Naive thymus-derived CD8-positive, alpha-beta T cell (primary cell): ENCODE results near the gene UCN2. TPM values are rescaled to one million over a fixed set of nuclear protein-coding genes. Genes with fewer than 3 reads are reported as not detected.
A peak's percentile ranks its signal among the peaks of the same experiment; 100 is the strongest.
"Not testable (repeated sequence)": the region's sequence is repeated elsewhere in the genome, so short reads cannot be mapped to it uniquely, and the experiment has no call there.

Experiments used
- ATAC-seq, 2 donors: fragments of 150-1000 bp; cut with Tn5 transposase in 1 of 2; sonication (Bioruptor Pico), chemical (Tn5 transposase) in 1 of 2; 1 replicate in 1 of 2; 2 replicates in 1 of 2; pipeline ENCODE4 v1.10.0; 2021; ENCODE audit warnings: mild to moderate bottlenecking in 2 of 2, moderate library complexity in 2 of 2
- POLR2A ChIA-PET: fragments of 350-600 bp; sonication (Branson Sonifier 250); formaldehyde crosslinking; loops from one replicate; lab custom pipeline; 2021; ENCODE audit warnings: antibody characterized with exemption; lab: Charles Lee
- DNase-seq, 10 donors: peaks; one replicate each; pipeline versions ENCODE4 v3.0.0 to v3.0.0-alpha.2; 2020 to 2022
- H3K27ac Mint-ChIP-seq, 10 donors: one replicate each; pipeline ENCODE4 v1.8.0; 2020 to 2022; ENCODE audit warnings: mild to moderate bottlenecking in 10 of 10, mixed read lengths in 10 of 10, moderate library complexity in 4 of 10, inconsistent platforms in 1 of 10
- H3K27me3 Mint-ChIP-seq, 5 donors: one replicate each; pipeline ENCODE4 v1.8.0; 2021 to 2022; ENCODE audit warnings: mixed read lengths in 5 of 5
- H3K36me3 Mint-ChIP-seq, 3 donors: one replicate each; pipeline ENCODE4 v1.8.0; 2020 to 2022; ENCODE audit warnings: mixed read lengths in 3 of 3, mild to moderate bottlenecking in 2 of 3, inconsistent platforms in 1 of 3
- H3K4me1 Mint-ChIP-seq, 4 donors: one replicate each; pipeline ENCODE4 v1.8.0; 2021 to 2022; ENCODE audit warnings: mixed read lengths in 4 of 4
- H3K4me3 Mint-ChIP-seq, 10 donors: one replicate each; pipeline ENCODE4 v1.8.0; 2020 to 2022; ENCODE audit warnings: mild to moderate bottlenecking in 10 of 10, mixed read lengths in 10 of 10, moderate library complexity in 6 of 10, inconsistent platforms in 1 of 10
- H3K9me3 Mint-ChIP-seq, 9 donors: one replicate each; pipeline ENCODE4 v1.8.0; 2020 to 2022; ENCODE audit warnings: mixed read lengths in 9 of 9, mild to moderate bottlenecking in 3 of 9, inconsistent platforms in 1 of 9, moderate library complexity in 1 of 9
- polyA plus RNA-seq, 3 donors: library from polyadenylated mRNA; unstranded; fragments of 300-500 nt; fragmentation: Illumina TruSeq; gene quantifications; one replicate each; pipeline ENCODE4 v1.2.3, GENCODE V29; 2021
- total RNA-seq, 8 experiments: library from RNA in 2 of 8; stranded (reverse) in 2 of 8; gene quantifications; one replicate each; pipeline ENCODE4 v1.2.3 and lab custom pipeline; 2021 to 2026

UCN2 gene
- total and polyA plus RNA-seq, 5 experiments from 2014 or later: 0.25 TPM; not detected in 4

- H3K9me3 Mint-ChIP-seq: peaks cover 0 to 3% (median 0%) of the 10 kb centered on the region in 9 donors
- no peak for ATAC-seq
- H3K4me3 Mint-ChIP-seq: no peak overlapping the region
- no peak for DNase-seq
- POLR2A ChIA-PET: no interaction called here
- H3K36me3 Mint-ChIP-seq: peaks cover 0 to 4% (median 4%) of the 10 kb centered on the region in 3 donors
- no peak overlapping the region for H3K27ac Mint-ChIP-seq
- peaks cover 0 to 3% (median under 1%) of the 10 kb centered on the region in 4 donors for H3K4me1 Mint-ChIP-seq
- H3K27me3 Mint-ChIP-seq: no peaks in the 10 kb centered on the region
Measured at GRCh38 chr3:48538451-48538850, 25.1 kb downstream of the UCN2 start.

- no peak overlapping the region for H3K4me3 Mint-ChIP-seq
- no peaks in the 10 kb centered on the region for H3K27me3 Mint-ChIP-seq
- no peak for DNase-seq
- H3K36me3 Mint-ChIP-seq: peaks cover 0 to 4% (median 0%) of the 10 kb centered on the region in 3 donors
- H3K27ac Mint-ChIP-seq: no peak overlapping the region
- no peak for ATAC-seq
- H3K9me3 Mint-ChIP-seq: no peaks in the 10 kb centered on the region
- POLR2A ChIA-PET: no interaction called here
- peaks cover 0 to 4% (median 2%) of the 10 kb centered on the region in 4 donors for H3K4me1 Mint-ChIP-seq
Measured at GRCh38 chr3:48536785-48537184, 26.8 kb downstream of the UCN2 start.

- peaks cover 0 to 4% (median 2%) of the 10 kb centered on the region in 4 donors for H3K4me1 Mint-ChIP-seq
- POLR2A ChIA-PET: interaction anchor here (0.6 kb wide), 1 partner anchor 882 kb away, joined by 3 read pairs; no protein-coding TSS in a partner anchor
- no peak overlapping the region for H3K4me3 Mint-ChIP-seq
- H3K36me3 Mint-ChIP-seq: peaks cover 0 to 4% (median 0%) of the 10 kb centered on the region in 3 donors
- no peaks in the 10 kb centered on the region for H3K9me3 Mint-ChIP-seq
- ATAC-seq (no peak), DNase-seq (no peak)
- no peak overlapping the region for H3K27ac Mint-ChIP-seq
- no peaks in the 10 kb centered on the region for H3K27me3 Mint-ChIP-seq
Measured at GRCh38 chr3:48536116-48536515, 27.5 kb downstream of the UCN2 start.

- Mint-ChIP-seq H3K27me3 (no peaks in the 10 kb centered on the region), H3K9me3 (no peaks in the 10 kb centered on the region), H3K36me3 (peaks cover 0 to 4% (median 0%) of the 10 kb centered on the region in 3 donors), H3K4me1 (peaks cover 0 to 4% (median 2%) of the 10 kb centered on the region in 4 donors), H3K27ac (peak overlapping the region in 1 of 10 donors; percentile 47), H3K4me3 (no peak overlapping the region)
- POLR2A ChIA-PET: interaction anchor here (0.6 kb wide), 2 partner anchors 19 to 883 kb away, joined by 3 read pairs; no protein-coding TSS in a partner anchor
- ATAC-seq: no peak
- DNase-seq: no peak
Measured at GRCh38 chr3:48535578-48535977, 28.0 kb downstream of the UCN2 start.

GRCh38 chr3:48532977-48533337 lies 30.6 kb downstream of the UCN2 start:
- no peak for ATAC-seq
- no peak overlapping the region for H3K27ac Mint-ChIP-seq

GRCh38 chr3:48532271-48532976 lies 31.2 kb downstream of the UCN2 start:
- POLR2A ChIA-PET: no interaction called here
- Mint-ChIP-seq H3K36me3 (peaks cover 0 to 4% (median 0%) of the 10 kb centered on the region in 3 donors), H3K4me3 (no peak overlapping the region), H3K9me3 (no peaks in the 10 kb centered on the region), H3K27me3 (no peaks in the 10 kb centered on the region), H3K4me1 (peaks cover 2 to 7% (median 4%) of the 10 kb centered on the region in 4 donors), H3K27ac (no peak overlapping the region)
- ATAC-seq: no peak
- DNase-seq: no peak

More at GRCh38 chr3:48532977-48533337, 30.6 kb downstream of the UCN2 start:
- H3K27me3 Mint-ChIP-seq: no peaks in the 10 kb centered on the region
- peaks cover 0 to 4% (median 0%) of the 10 kb centered on the region in 3 donors for H3K36me3 Mint-ChIP-seq
- peaks cover 2 to 5% (median 3%) of the 10 kb centered on the region in 4 donors for H3K4me1 Mint-ChIP-seq
- no peaks in the 10 kb centered on the region for H3K9me3 Mint-ChIP-seq
- DNase-seq: no peak
- POLR2A ChIA-PET: no interaction called here
- no peak overlapping the region for H3K4me3 Mint-ChIP-seq

GRCh38 chr3:48530701-48531100 lies 32.9 kb downstream of the UCN2 start:
- H3K36me3 Mint-ChIP-seq, H3K9me3 Mint-ChIP-seq, ATAC-seq, H3K27me3 Mint-ChIP-seq, H3K4me1 Mint-ChIP-seq, H3K4me3 Mint-ChIP-seq, DNase-seq, H3K27ac Mint-ChIP-seq: not testable (repeated sequence)
- POLR2A ChIA-PET: interaction anchor here (1.2 kb wide), 1 partner anchor 15 kb away, joined by 3 read pairs; no protein-coding TSS in a partner anchor

GRCh38 chr3:48528754-48529153 lies 34.8 kb downstream of the UCN2 start:
- Mint-ChIP-seq H3K36me3 (no peaks in the 10 kb centered on the region), H3K9me3 (no peaks in the 10 kb centered on the region), H3K27ac (peak overlapping the region in 1 of 10 donors; percentile 35), H3K4me3 (no peak overlapping the region), H3K27me3 (no peaks in the 10 kb centered on the region), H3K4me1 (peaks cover 3 to 12% (median 7%) of the 10 kb centered on the region in 4 donors)
- POLR2A ChIA-PET: no interaction called here
- no peak for ATAC-seq
- no peak for DNase-seq

- H3K9me3 Mint-ChIP-seq: no peaks in the 10 kb centered on the region
- H3K4me3 Mint-ChIP-seq: no peak overlapping the region
- no peaks in the 10 kb centered on the region for H3K27me3 Mint-ChIP-seq
- DNase-seq (no peak), ATAC-seq (no peak)
- H3K27ac Mint-ChIP-seq: no peak overlapping the region
- H3K36me3 Mint-ChIP-seq: no peaks in the 10 kb centered on the region
- POLR2A ChIA-PET: interaction anchor here (0.6 kb wide), 1 partner anchor 12 kb away, joined by 3 read pairs; no protein-coding TSS in a partner anchor
- H3K4me1 Mint-ChIP-seq: peaks cover 4 to 12% (median 8%) of the 10 kb centered on the region in 4 donors
Measured at GRCh38 chr3:48528048-48528447, 35.5 kb downstream of the UCN2 start.

GRCh38 chr3:48524970-48525369 lies 38.6 kb downstream of the UCN2 start:
- Mint-ChIP-seq H3K27ac (peak overlapping the region in 1 of 10 donors; percentile 76), H3K27me3 (no peaks in the 10 kb centered on the region), H3K36me3 (no peaks in the 10 kb centered on the region), H3K9me3 (no peaks in the 10 kb centered on the region), H3K4me1 (peaks cover 9 to 16% (median 10%) of the 10 kb centered on the region in 4 donors), H3K4me3 (no peak overlapping the region)
- DNase-seq (no peak), ATAC-seq (no peak)
- POLR2A ChIA-PET: interaction anchor here (1.1 kb wide), 1 partner anchor 18 kb away, joined by 3 read pairs; no protein-coding TSS in a partner anchor

GRCh38 chr3:48521635-48522034 lies 41.9 kb downstream of the UCN2 start:
- H3K4me3 Mint-ChIP-seq: no peak overlapping the region
- no peak for DNase-seq
- no peaks in the 10 kb centered on the region for H3K36me3 Mint-ChIP-seq
- no peak overlapping the region for H3K27ac Mint-ChIP-seq
- no peak for ATAC-seq
- H3K27me3 Mint-ChIP-seq: no peaks in the 10 kb centered on the region
- peaks cover 28 to 45% (median 40%) of the 10 kb centered on the region in 4 donors for H3K4me1 Mint-ChIP-seq
- H3K9me3 Mint-ChIP-seq: no peaks in the 10 kb centered on the region
- POLR2A ChIA-PET: interaction anchor here (1.1 kb wide), 1 partner anchor 17 kb away, joined by 3 read pairs; no protein-coding TSS in a partner anchor

- ATAC-seq: no peak
- H3K4me3 Mint-ChIP-seq: peak overlapping the region in 7 of 10 donors; percentile 16 to 69 (median 58)
Measured at GRCh38 chr3:48519277-48519643, 44.3 kb downstream of the UCN2 start.

More at GRCh38 chr3:48519277-48519643, 44.3 kb downstream of the UCN2 start:
- Mint-ChIP-seq H3K36me3 (no peaks in the 10 kb centered on the region), H3K4me1 (peaks cover 29 to 62% (median 59%) of the 10 kb centered on the region in 4 donors), H3K27ac (peak overlapping the region in 6 of 10 donors; percentile 21 to 64 (median 44)), H3K27me3 (no peaks in the 10 kb centered on the region), H3K9me3 (no peaks in the 10 kb centered on the region)
- no peak for DNase-seq
- POLR2A ChIA-PET: interaction anchor here (0.6 kb wide), 1 partner anchor 1215 kb away, joined by 5 read pairs; no protein-coding TSS in a partner anchor
